GM12878 (cell line): Measurements from ENCODE around the gene SLC20A1. TPM values are rescaled to one million over a fixed set of nuclear protein-coding genes. Genes with fewer than 3 reads are reported as not detected.
A peak's percentile ranks its signal among the peaks of the same experiment; 100 is the strongest.

ENCODE experiments used
- ATAC-seq: fragments of 200-7000 bp; cut with Tn5 transposase; 3 replicates; pipeline ENCODE4 v1.9.1; 2020; ENCODE audit warnings: mild to moderate bottlenecking, moderate library complexity
- BruUV-seq: library from RNA; stranded (reverse); fragments of 400-500 nt; replicated peaks from 2 replicates; lab custom pipeline; 2021; lab: Mats Ljungman, UMichigan
- CTCF ChIA-PET: fragments of 300-600 bp; sonication (Branson Sonifier 250); formaldehyde crosslinking; extraction: SDS; loops from one replicate; lab custom pipeline; 2021; ENCODE audit warnings: inconsistent platforms; lab: Yijun Ruan, JAX
- POLR2A ChIA-PET: fragments of 350-600 bp; formaldehyde crosslinking; extraction: SDS; loops from one replicate; lab custom pipeline; 2021; ENCODE audit warnings: inconsistent platforms; lab: Charles Lee
- RAD21 ChIA-PET: fragments of 300-600 bp; sonication (Branson Sonifier 250); formaldehyde crosslinking; loops from one replicate; lab custom pipeline; 2023; ENCODE audit warnings: antibody characterized with exemption; ENCODE audit not compliant: unreplicated experiment; lab: Charles Lee
- SMC1A ChIA-PET: fragments of 300-600 bp; sonication (Branson Sonifier 250); formaldehyde crosslinking; loops from one replicate; lab custom pipeline; 2023; ENCODE audit not compliant: unreplicated experiment, uncharacterized antibody; lab: Charles Lee
- DNase-seq: peaks from one replicate; pipeline ENCODE4 v3.0.0-alpha.2; 2011; ENCODE audit warnings: low read depth, low spot score
- FAIRE-seq: peaks from 3 replicates; lab custom pipeline; 2011; peaks lifted over from hg19 to GRCh38; lab: Jason Lieb, UNC
- H2AFZ ChIP-seq: 2 replicates; pipeline ENCODE4 v1.6.0; 2011; ENCODE audit warnings: low read depth, low read length, control low read depth; ENCODE audit not compliant: control insufficient read depth
- H3K27ac ChIP-seq: 2 replicates; pipeline ENCODE4 v1.5.1; 2011; ENCODE audit warnings: control low read depth; ENCODE audit not compliant: control insufficient read depth, insufficient read depth
- H3K27me3 ChIP-seq, 2 experiments: replicated peaks in 1 of 2; 2 replicates each; pipeline versions ENCODE4 v1.6.0 to v1.6.1; 2011; ENCODE audit warnings: low read length in 1 of 2; ENCODE audit not compliant: control insufficient read depth in 2 of 2, insufficient read depth in 2 of 2
- H3K36me3 ChIP-seq, 2 experiments: 2 replicates each; pipeline ENCODE4 v1.5.1; 2011; ENCODE audit warnings: low read length in 1 of 2; ENCODE audit not compliant: control insufficient read depth in 2 of 2, insufficient read depth in 2 of 2
- H3K4me1 ChIP-seq: 2 replicates; pipeline ENCODE4 v1.6.1; 2011; ENCODE audit warnings: mild to moderate bottlenecking, low read length, moderate library complexity, mixed read lengths; ENCODE audit not compliant: control insufficient read depth, insufficient read depth
- H3K4me2 ChIP-seq: 2 replicates; pipeline ENCODE4 v1.6.0; 2011; ENCODE audit warnings: control low read depth; ENCODE audit not compliant: control insufficient read depth, insufficient read depth
- H3K4me3 ChIP-seq: fragments of 200-600 bp; sonication (generic); 2 replicates; pipeline ENCODE4 v1.5.1; 2016
- H3K79me2 ChIP-seq: 2 replicates; pipeline ENCODE4 v1.6.0; 2011; ENCODE audit warnings: low read length; ENCODE audit not compliant: control insufficient read depth, insufficient read depth
- H3K9ac ChIP-seq: 2 replicates; pipeline ENCODE4 v1.8.0; 2011; ENCODE audit warnings: low read length, control low read depth, mixed read lengths; ENCODE audit not compliant: control insufficient read depth, insufficient read depth
- H3K9me3 ChIP-seq: replicated peaks from 3 replicates; pipeline ENCODE4 v1.5.1; 2011; ENCODE audit warnings: mild to moderate bottlenecking, low read length; ENCODE audit not compliant: control insufficient read depth, insufficient read depth
- H4K20me1 ChIP-seq: 2 replicates; pipeline ENCODE4 v1.6.0; 2011; ENCODE audit not compliant: control insufficient read depth, insufficient read depth
- CEBPB ChIP-seq, 2 experiments: fragments of 150-350 bp in 1 of 2; IDR thresholded peaks; 2 replicates each; pipeline ENCODE4 v1.6.1; 2012 to 2014; ENCODE audit warnings: low read depth in 2 of 2, low read length in 2 of 2, borderline replicate concordance in 1 of 2, inconsistent platforms in 1 of 2
- NFXL1 ChIP-seq: fragments of 450-650 bp; IDR thresholded peaks from 2 replicates; pipeline ENCODE4 v1.6.1; 2017; ENCODE audit warnings: antibody characterized with exemption, mild to moderate bottlenecking, borderline replicate concordance
- NR2F1 ChIP-seq: fragments of 450-650 bp; conservative IDR thresholded peaks from 2 replicates; pipeline ENCODE4 v1.6.1; 2017; ENCODE audit warnings: mild to moderate bottlenecking
- SIN3A ChIP-seq: IDR thresholded peaks from 2 replicates; pipeline ENCODE4 v1.6.1; 2012; ENCODE audit warnings: low read depth, low read length, improper control_type of control experiment
- WGBS: methylation state at CpG from one replicate; pipeline ENCODE4 v1.1.6; 2016; ENCODE audit warnings: low lambda C conversion rate; ENCODE audit not compliant: insufficient replicate concordance, insufficient coverage; ENCODE audit errors: missing lambda C conversion rate; 5-methylcytosine and 5-hydroxymethylcytosine counted together
- in situ Hi-C: fragments of 300-500 bp; cut with MboI; formaldehyde crosslinking; loops from 9 replicates; pipeline ENCODE4 v1.14.3; 2018; ENCODE audit warnings: mixed read lengths
- intact Hi-C: fragments of 100-400 bp; cut with micrococcal nuclease; formaldehyde crosslinking; loops from one replicate; pipeline ENCODE4 v1.14.2; 2022; ENCODE audit not compliant: unreplicated experiment
- polyA plus RNA-seq, 11 experiments: library from polyadenylated mRNA; depleted of rRNA in 4 of 11; unstranded in 6 of 11; stranded (reverse) in 5 of 11; fragments of >200 nt; fragmentation: Nextera tagmentation in 4 of 11; fragmentation: Illumina TruSeq in 1 of 11; extraction: Ambion mirVana in 4 of 11; extraction: Trizol in 1 of 11; gene quantifications; 1 replicate in 1 of 11; 2 replicates in 10 of 11; pipeline versions ENCODE4 v1.2.1 to v1.2.3, GENCODE V29; 2011 to 2016; ENCODE audit warnings: inconsistent platforms in 2 of 11, missing spikeins in 2 of 11, low read depth in 1 of 11
- total RNA-seq, 4 experiments: library from RNA; depleted of rRNA in 3 of 4; stranded (reverse); fragments of >200 nt in 3 of 4; fragmentation: Illumina TruSeq in 1 of 4; extraction: Trizol in 1 of 4; gene quantifications; 2 replicates each; pipeline versions ENCODE4 v1.2.1 to v1.2.3, GENCODE V29; 2013 to 2021
- TF ChIP-seq, protein P1 (sequence below): fragments of 450-650 bp; IDR thresholded peaks from 2 replicates; pipeline ENCODE4 v1.6.1; 2017; ENCODE audit warnings: mild to moderate bottlenecking, low read depth, inconsistent platforms; ENCODE audit not compliant: poor library complexity, severe bottlenecking

SLC20A1 gene
- total and polyA plus RNA-seq, 10 of the 15 experiments (the other 5 are each of a cell fraction or from before 2014, with no cell fraction given), result 21.2 to 59.1 (median 43.2) TPM

GRCh38 chr2:112692918-112693317 is 47.2 kb downstream of the SLC20A1 start:
- no peaks in the 10 kb centered on the region for H3K27me3 ChIP-seq
- no peaks in the 10 kb centered on the region for H3K9me3 ChIP-seq
- FAIRE-seq (no peak), DNase-seq (no peak), ATAC-seq (peak; percentile 4)
- peak overlapping the region; percentile 17 for H3K4me2 ChIP-seq
- no peak overlapping the region for H3K4me3 ChIP-seq
- ChIA-PET SMC1A (interaction anchor here (0.7 to 14.2 kb wide), 17 partner anchors 9 to 192 kb away, joined by 3 to 272 read pairs (median 6); partner anchors contain the start of genes NT5DC4 and SLC20A1), POLR2A (interaction anchor here (0.9 to 6.1 kb wide), 12 partner anchors 8 to 112 kb away, joined by 3 to 74 read pairs (median 8); partner anchors contain the start of gene SLC20A1), RAD21 (interaction anchor here (0.9 to 9.9 kb wide), 14 partner anchors 8 to 92 kb away, joined by 3 to 213 read pairs (median 6); no protein-coding TSS in a partner anchor), CTCF (interaction anchor here (1.0 to 11.9 kb wide), 16 partner anchors 8 to 192 kb away, joined by 3 to 313 read pairs (median 8); partner anchors contain the start of gene SLC20A1)
- no peak for TF ChIP-seq SIN3A
- no peak for TF ChIP-seq CEBPB (IDR thresholded peaks at IDR 0.05; ENCODE audit: borderline replicate concordance in 1 of 2, low read depth in 2 of 2, low read length in 2 of 2)
- no peak for TF ChIP-seq NFXL1
- TF ChIP-seq, protein P1, sequence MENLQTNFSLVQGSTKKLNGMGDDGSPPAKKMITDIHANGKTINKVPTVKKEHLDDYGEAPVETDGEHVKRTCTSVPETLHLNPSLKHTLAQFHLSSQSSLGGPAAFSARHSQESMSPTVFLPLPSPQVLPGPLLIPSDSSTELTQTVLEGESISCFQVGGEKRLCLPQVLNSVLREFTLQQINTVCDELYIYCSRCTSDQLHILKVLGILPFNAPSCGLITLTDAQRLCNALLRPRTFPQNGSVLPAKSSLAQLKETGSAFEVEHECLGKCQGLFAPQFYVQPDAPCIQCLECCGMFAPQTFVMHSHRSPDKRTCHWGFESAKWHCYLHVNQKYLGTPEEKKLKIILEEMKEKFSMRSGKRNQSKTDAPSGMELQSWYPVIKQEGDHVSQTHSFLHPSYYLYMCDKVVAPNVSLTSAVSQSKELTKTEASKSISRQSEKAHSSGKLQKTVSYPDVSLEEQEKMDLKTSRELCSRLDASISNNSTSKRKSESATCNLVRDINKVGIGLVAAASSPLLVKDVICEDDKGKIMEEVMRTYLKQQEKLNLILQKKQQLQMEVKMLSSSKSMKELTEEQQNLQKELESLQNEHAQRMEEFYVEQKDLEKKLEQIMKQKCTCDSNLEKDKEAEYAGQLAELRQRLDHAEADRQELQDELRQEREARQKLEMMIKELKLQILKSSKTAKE, result peak; percentile 6
- TF ChIP-seq NR2F1, result peak; percentile 29
- in situ Hi-C loops (no loop called here), intact Hi-C loops (no loop called here)
- peak overlapping the region; percentile 33; the same call in 1 of the 2 replicates for H3K9ac ChIP-seq
- H2AFZ ChIP-seq, result peak overlapping the region; percentile 31; the same call in 1 of the 2 replicates
- no peaks in the 10 kb centered on the region for H3K79me2 ChIP-seq
- peak overlapping the region; percentile 76 for H3K27ac ChIP-seq
- peaks cover 32% of the 10 kb centered on the region for H3K4me1 ChIP-seq
- 50% methylated on average over 1 of the region's 1 CpG for WGBS
- BruUV-seq, result no TSS peak
- no peaks in the 10 kb centered on the region for H3K36me3 ChIP-seq
- no peaks in the 10 kb centered on the region for H4K20me1 ChIP-seq
